22Rv1 (cell line): ENCODE results near the gene DMBX1.

Experiments
- CTCF ChIP-seq: fragments of 450-650 bp; IDR thresholded peaks from 2 replicates; pipeline ENCODE4 v1.5.1; 2017; ENCODE audit warnings: mild to moderate bottlenecking
- ZFX ChIP-seq: fragments of 450-650 bp; IDR thresholded peaks from 2 replicates; pipeline ENCODE4 v1.6.1; 2017; ENCODE audit warnings: antibody characterized with exemption, borderline replicate concordance

- TF ChIP-seq CTCF (no peak), ZFX (no peak)
These were observed 23.9 kb downstream of the DMBX1 start for GRCh38 chr1:46513536-46513935.
